CD14-positive monocyte (primary cell): ENCODE results near the gene SLC10A6. TPM values are rescaled to one million over a fixed set of nuclear protein-coding genes. Genes with fewer than 3 reads are reported as not detected.
A peak's percentile ranks its signal among the peaks of the same experiment; 100 is the strongest.

Experiments
- DNase-seq, 3 donors: peaks; one replicate each; pipeline ENCODE4 v3.0.0-alpha.2; 2011 to 2022
- H2AFZ ChIP-seq: 2 replicates; pipeline ENCODE4 v1.6.0; 2012; ENCODE audit warnings: mild to moderate bottlenecking, low read depth, low read length, inconsistent platforms; ENCODE audit not compliant: insufficient read depth, poor library complexity, severe bottlenecking
- H3K27ac ChIP-seq, 2 donors: 1 replicate in 1 of 2; 2 replicates in 1 of 2; pipeline ENCODE4 v1.5.1; 2012 to 2013; ENCODE audit warnings: low read length in 2 of 2, control low read depth in 1 of 2, inconsistent platforms in 1 of 2, low read depth in 1 of 2, mild to moderate bottlenecking in 1 of 2
- H3K27me3 ChIP-seq, 2 donors: one replicate each; pipeline versions ENCODE4 v1.6.0 to v1.6.1; 2011 to 2013; ENCODE audit warnings: low read length in 2 of 2; ENCODE audit not compliant: control insufficient read depth in 2 of 2, insufficient read depth in 2 of 2
- H3K36me3 ChIP-seq, 2 donors: replicated peaks in 1 of 2; 1 replicate in 1 of 2; 2 replicates in 1 of 2; pipeline versions ENCODE4 v1.5.1 to v1.6.1; 2012 to 2013; ENCODE audit warnings: low read length in 2 of 2, control low read depth in 1 of 2, inconsistent platforms in 1 of 2, mild to moderate bottlenecking in 1 of 2; ENCODE audit not compliant: insufficient read depth in 2 of 2, control insufficient read depth in 1 of 2
- H3K4me1 ChIP-seq, 2 donors: 1 replicate in 1 of 2; 2 replicates in 1 of 2; pipeline versions ENCODE4 v1.5.1 to v1.6.1; 2012 to 2013; ENCODE audit warnings: low read length in 2 of 2, control low read depth in 1 of 2, inconsistent platforms in 1 of 2, mild to moderate bottlenecking in 1 of 2, moderate library complexity in 1 of 2; ENCODE audit not compliant: insufficient read depth in 2 of 2, control insufficient read depth in 1 of 2
- H3K4me2 ChIP-seq: replicated peaks from 2 replicates; pipeline ENCODE3; 2012; ENCODE audit warnings: low read length, moderate library complexity, mild to moderate bottlenecking; ENCODE audit not compliant: poor library complexity, severe bottlenecking; ENCODE audit errors: extremely low read depth
- H3K4me3 ChIP-seq, 3 experiments: fragments of 200-600 bp in 1 of 3; sonication (generic) in 1 of 3; replicated peaks in 1 of 3; 1 replicate in 2 of 3; 2 replicates in 1 of 3; pipeline ENCODE4 v1.5.1; 2011 to 2013; ENCODE audit warnings: low read length in 3 of 3, mild to moderate bottlenecking in 3 of 3, control low read depth in 2 of 3, low read depth in 2 of 3, inconsistent platforms in 1 of 3, moderate library complexity in 1 of 3
- H3K79me2 ChIP-seq: 2 replicates; pipeline ENCODE4 v1.6.0; 2012; ENCODE audit warnings: mild to moderate bottlenecking, control low read depth, inconsistent platforms, low read length, moderate library complexity; ENCODE audit not compliant: insufficient read depth
- H3K9ac ChIP-seq: 2 replicates; pipeline ENCODE4 v1.6.0; 2017; ENCODE audit warnings: low read length, mild to moderate bottlenecking; ENCODE audit not compliant: insufficient read depth, poor library complexity, severe bottlenecking
- H3K9me3 ChIP-seq, 2 donors: replicated peaks in 1 of 2; 1 replicate in 1 of 2; 2 replicates in 1 of 2; pipeline versions ENCODE4 v1.5.1 to v1.6.1; 2012 to 2013; ENCODE audit warnings: low read length in 2 of 2, control low read depth in 1 of 2; ENCODE audit not compliant: control insufficient read depth in 1 of 2, insufficient read depth in 1 of 2
- H4K20me1 ChIP-seq: 2 replicates; pipeline ENCODE4 v1.6.0; 2012; ENCODE audit warnings: mild to moderate bottlenecking, low read length, control low read depth, moderate library complexity; ENCODE audit not compliant: insufficient read depth
- H3K27ac Mint-ChIP-seq, 7 donors: one replicate each; pipeline ENCODE4 v1.8.0; 2020; ENCODE audit warnings: mild to moderate bottlenecking in 7 of 7, mixed read lengths in 7 of 7, moderate library complexity in 6 of 7, inconsistent platforms in 2 of 7
- H3K27me3 Mint-ChIP-seq, 3 donors: one replicate each; pipeline ENCODE4 v1.8.0; 2021 to 2022; ENCODE audit warnings: low read depth in 3 of 3, mild to moderate bottlenecking in 3 of 3, mixed read lengths in 3 of 3, moderate library complexity in 3 of 3, inconsistent platforms in 1 of 3
- H3K36me3 Mint-ChIP-seq, 2 donors: one replicate each; pipeline ENCODE4 v1.8.0; 2020; ENCODE audit warnings: mixed read lengths in 2 of 2, inconsistent platforms in 1 of 2, mild to moderate bottlenecking in 1 of 2
- H3K4me1 Mint-ChIP-seq: one replicate; pipeline ENCODE4 v1.8.0; 2020; ENCODE audit warnings: mild to moderate bottlenecking, mixed read lengths
- H3K4me3 Mint-ChIP-seq, 2 donors: one replicate each; pipeline ENCODE4 v1.8.0; 2020; ENCODE audit warnings: mild to moderate bottlenecking in 2 of 2, mixed read lengths in 2 of 2, moderate library complexity in 1 of 2
- H3K9me3 Mint-ChIP-seq, 7 donors: one replicate each; pipeline ENCODE4 v1.8.0; 2020 to 2022; ENCODE audit warnings: mixed read lengths in 7 of 7, mild to moderate bottlenecking in 6 of 7, moderate library complexity in 6 of 7, inconsistent platforms in 2 of 7
- WGBS: methylation state at CpG from one replicate; pipeline ENCODE4 v1.1.5; 2013; ENCODE audit warnings: missing lambda C conversion rate; ENCODE audit not compliant: insufficient coverage; 5-methylcytosine and 5-hydroxymethylcytosine counted together
- intact Hi-C, 2 donors: fragments of 100-400 bp; cut with micrococcal nuclease; formaldehyde crosslinking; loops; one replicate each; pipeline versions ENCODE4 v1.15.0 to v1.15.1; 2023
- polyA plus RNA-seq, 3 donors: library from polyadenylated mRNA; depleted of rRNA in 1 of 3; unstranded in 2 of 3; stranded (reverse) in 1 of 3; fragments of 300-500 nt in 2 of 3; fragments of >200 nt in 1 of 3; fragmentation: Illumina TruSeq in 2 of 3; gene quantifications; 1 replicate in 2 of 3; 2 replicates in 1 of 3; pipeline ENCODE4 v1.2.3, GENCODE V29; 2012 to 2021
- TF ChIP-seq, protein P1 (sequence below): fragments of 200-600 bp; IDR thresholded peaks from one replicate; pipeline ENCODE4 v1.8.0; 2022; ENCODE audit warnings: antibody characterized with exemption, mild to moderate bottlenecking

Gene SLC10A6
- polyA plus RNA-seq, 3 donors: 0.08 TPM; not detected in 2

DNA sequence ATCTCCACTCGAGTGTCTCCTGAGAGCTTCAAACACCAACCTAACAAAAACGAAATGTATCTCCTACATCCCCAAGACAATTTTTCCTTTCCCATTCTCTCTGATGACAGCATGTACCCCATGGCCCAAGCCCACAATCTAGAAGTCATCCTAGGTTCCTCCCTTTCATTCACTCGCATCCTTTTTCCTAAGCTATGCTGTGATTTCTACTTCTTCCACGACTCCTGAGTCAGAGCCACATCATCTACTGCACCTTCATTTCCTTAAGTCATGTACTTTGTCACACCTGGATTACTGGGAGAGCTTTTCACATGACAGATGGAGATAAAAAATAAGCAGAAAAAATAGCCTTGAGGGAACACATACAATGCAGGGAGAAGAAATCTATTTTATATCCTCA lies 23.0 kb upstream of the SLC10A6 start:
- H3K36me3 ChIP-seq: no peaks in the 10 kb centered on the region
- H3K36me3 Mint-ChIP-seq: no peaks in the 10 kb centered on the region
- peaks cover 0 to 7% (median 0%) of the 10 kb centered on the region in 7 donors for H3K9me3 Mint-ChIP-seq
- no peaks in the 10 kb centered on the region for H4K20me1 ChIP-seq
- DNase-seq: no peak
- H3K9ac ChIP-seq: no peak overlapping the region
- 100% methylated on average over 2 of the region's 4 CpGs for WGBS
- H3K4me1 Mint-ChIP-seq: peaks cover 6% of the 10 kb centered on the region
- no peak overlapping the region for H3K4me2 ChIP-seq
- intact Hi-C loops: no loop called here
- H3K4me3 ChIP-seq: no peak overlapping the region
- TF ChIP-seq, protein P1, sequence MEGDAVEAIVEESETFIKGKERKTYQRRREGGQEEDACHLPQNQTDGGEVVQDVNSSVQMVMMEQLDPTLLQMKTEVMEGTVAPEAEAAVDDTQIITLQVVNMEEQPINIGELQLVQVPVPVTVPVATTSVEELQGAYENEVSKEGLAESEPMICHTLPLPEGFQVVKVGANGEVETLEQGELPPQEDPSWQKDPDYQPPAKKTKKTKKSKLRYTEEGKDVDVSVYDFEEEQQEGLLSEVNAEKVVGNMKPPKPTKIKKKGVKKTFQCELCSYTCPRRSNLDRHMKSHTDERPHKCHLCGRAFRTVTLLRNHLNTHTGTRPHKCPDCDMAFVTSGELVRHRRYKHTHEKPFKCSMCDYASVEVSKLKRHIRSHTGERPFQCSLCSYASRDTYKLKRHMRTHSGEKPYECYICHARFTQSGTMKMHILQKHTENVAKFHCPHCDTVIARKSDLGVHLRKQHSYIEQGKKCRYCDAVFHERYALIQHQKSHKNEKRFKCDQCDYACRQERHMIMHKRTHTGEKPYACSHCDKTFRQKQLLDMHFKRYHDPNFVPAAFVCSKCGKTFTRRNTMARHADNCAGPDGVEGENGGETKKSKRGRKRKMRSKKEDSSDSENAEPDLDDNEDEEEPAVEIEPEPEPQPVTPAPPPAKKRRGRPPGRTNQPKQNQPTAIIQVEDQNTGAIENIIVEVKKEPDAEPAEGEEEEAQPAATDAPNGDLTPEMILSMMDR: no peak
- H3K9me3 ChIP-seq: no peaks in the 10 kb centered on the region
- H3K79me2 ChIP-seq: no peaks in the 10 kb centered on the region
- H3K27me3 Mint-ChIP-seq: peaks cover 2 to 3% (median 2%) of the 10 kb centered on the region in 3 donors
- H3K4me3 Mint-ChIP-seq: no peak overlapping the region
- no peaks in the 10 kb centered on the region for H3K27me3 ChIP-seq
- no peak overlapping the region for H2AFZ ChIP-seq
- H3K27ac Mint-ChIP-seq: no peak overlapping the region
- H3K27ac ChIP-seq: no peak overlapping the region
- no peaks in the 10 kb centered on the region for H3K4me1 ChIP-seq

DNA sequence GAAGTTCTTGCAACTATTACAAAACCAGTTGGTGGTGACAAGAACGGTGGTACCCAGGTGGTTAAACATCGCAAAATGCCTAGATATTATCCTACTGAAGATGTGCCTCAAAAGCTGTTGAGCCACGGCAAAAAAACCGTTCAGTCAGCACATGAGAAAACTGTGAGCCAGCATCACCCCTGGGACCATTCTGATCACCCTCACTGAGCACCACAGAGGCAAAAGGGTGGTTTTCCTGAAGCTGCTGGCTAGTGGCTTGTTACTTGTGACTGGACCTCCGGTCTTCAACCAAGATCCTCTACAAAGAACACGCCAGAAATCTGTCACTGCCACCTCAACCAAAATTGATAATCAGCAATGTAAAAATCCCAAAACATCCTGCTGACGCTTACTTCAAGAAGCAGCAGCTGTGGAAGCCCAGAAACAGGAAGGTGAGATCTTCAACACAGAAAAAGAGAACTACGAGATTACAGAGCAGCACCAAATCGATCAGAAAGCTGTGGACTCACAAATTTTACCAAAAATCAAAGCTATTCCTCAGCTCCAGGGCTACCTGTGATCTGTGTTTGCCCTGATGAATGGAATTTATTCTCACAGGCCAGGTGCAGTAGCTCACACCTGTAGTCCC lies 21.4 kb upstream of the SLC10A6 start:
- Mint-ChIP-seq H3K4me3 (no peak overlapping the region), H3K27ac (peak overlapping the region in 1 of 7 donors; percentile 61), H3K27me3 (peaks cover 2 to 3% (median 2%) of the 10 kb centered on the region in 3 donors), H3K9me3 (peaks cover 0 to 5% (median 0%) of the 10 kb centered on the region in 7 donors), H3K4me1 (peaks cover 6% of the 10 kb centered on the region), H3K36me3 (no peaks in the 10 kb centered on the region)
- Histone ChIP-seq H3K9me3 (no peaks in the 10 kb centered on the region), H4K20me1 (no peaks in the 10 kb centered on the region), H3K79me2 (no peaks in the 10 kb centered on the region), H3K4me3 (no peak overlapping the region), H3K4me2 (no peak overlapping the region), H2AFZ (no peak overlapping the region), H3K36me3 (no peaks in the 10 kb centered on the region), H3K27ac (no peak overlapping the region), H3K9ac (no peak overlapping the region), H3K27me3 (no peaks in the 10 kb centered on the region), H3K4me1 (no peaks in the 10 kb centered on the region)
- DNase-seq: no peak
- 18% methylated on average over 2 of the region's 9 CpGs for WGBS
- TF ChIP-seq, protein P1: no peak
- intact Hi-C loops: no loop called here
